Stimulated activated CD8-positive, alpha-beta memory T cell treated with anti-CD3 and anti-CD28 coated beads, Interleukin-2, amount 100 ng/mL, for 1 hour (primary cell): ENCODE data around the gene DPH1.
"Not testable (repeated sequence)": the region's sequence is repeated elsewhere in the genome, so short reads cannot be mapped to it uniquely, and the experiment has no call there.

ENCODE experiments used
- DNase-seq, 2 donors: peaks; one replicate each; pipeline ENCODE4 v3.0.0-alpha.2; 2020; ENCODE audit warnings: low read depth in 2 of 2

Gene DPH1

DNA sequence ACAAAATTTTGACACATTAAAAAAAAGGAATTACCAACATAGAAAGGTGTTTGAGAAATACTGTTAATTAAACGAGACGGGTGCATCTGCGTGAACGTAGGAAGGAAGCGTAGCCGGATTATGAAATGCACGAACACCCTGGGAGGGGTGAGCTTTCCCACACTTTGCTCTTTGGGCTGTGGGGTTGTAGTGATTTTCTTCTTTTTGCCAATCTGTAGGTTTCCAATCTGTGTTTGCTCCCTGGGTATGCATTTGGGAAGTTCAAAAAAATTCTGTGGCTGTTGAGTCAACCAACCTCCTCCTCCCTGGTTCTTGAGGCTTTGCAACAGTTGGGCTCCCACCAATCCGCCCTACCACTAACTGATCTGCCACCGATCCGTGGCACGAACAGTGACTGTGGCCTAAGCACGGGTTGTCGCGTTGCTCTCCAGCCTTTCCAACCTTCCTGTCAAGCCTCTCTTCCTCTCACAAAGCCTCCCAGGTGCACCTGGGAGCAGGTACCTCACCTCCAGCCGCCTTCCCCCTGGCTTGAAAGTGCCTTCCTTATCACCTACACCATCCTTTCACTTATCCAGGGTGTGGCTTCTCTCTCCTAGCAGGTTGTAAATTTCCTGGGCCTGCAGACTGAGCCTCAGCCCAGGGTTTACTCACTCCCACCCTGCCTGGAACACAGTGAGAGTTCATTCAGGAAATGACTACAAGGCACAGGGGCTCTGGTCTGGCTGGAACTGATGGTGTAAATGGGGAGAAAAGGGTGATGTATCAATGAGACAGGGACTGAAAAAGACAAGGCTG is 21.4 kb upstream of the DPH1 start:
- no peak for DNase-seq

- no peak for DNase-seq
Measured at GRCh38 chr17:2009737-2010136, 20.2 kb upstream of the DPH1 start.

DNA sequence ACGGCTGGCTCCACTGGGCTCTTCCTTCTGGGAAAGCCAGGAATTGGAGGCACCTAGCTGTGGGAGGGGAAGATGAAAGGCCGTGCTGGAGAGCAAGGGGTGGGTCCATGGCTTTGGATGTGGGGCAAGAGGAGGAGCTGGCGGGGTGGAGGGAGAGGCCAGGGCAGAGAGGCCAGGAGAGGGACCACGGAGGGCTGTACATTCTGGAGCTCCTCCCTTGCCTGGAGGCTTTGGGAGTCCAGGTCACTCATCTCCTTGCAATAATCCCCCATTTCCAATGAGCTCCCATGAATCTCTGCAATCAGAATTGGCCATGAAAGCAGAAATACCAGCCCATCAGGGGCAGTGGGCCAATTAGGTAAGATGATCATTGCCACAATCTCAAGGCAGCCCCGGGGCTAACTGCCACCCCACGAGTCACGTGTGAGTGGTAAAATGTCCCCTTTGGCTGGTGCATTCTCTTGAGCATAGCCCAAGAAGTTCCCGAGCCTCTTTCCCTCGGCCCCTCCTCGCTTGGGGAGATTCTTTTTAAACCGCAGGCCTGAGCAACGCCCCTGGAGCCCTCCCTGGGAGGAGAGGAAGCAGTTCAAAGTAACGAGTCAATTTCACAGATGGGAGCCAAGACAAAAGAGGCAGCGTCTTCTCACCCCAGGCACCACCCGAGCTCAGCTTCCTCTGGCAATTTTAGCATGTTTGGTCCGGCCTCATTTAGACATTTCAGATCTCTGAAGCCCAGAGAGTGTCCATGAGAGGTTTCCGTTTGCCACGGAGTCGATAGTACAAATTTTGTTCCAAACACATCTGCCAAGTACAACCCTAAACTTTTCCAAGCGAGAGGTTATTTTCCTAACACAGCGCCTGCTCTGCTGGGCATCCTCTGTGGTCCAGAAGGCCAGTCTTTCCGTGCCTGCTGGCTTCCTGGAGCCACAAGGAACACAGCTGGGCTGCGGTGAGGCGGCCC is 18.3 kb upstream of the DPH1 start:
- DNase-seq, result no peak

DNA sequence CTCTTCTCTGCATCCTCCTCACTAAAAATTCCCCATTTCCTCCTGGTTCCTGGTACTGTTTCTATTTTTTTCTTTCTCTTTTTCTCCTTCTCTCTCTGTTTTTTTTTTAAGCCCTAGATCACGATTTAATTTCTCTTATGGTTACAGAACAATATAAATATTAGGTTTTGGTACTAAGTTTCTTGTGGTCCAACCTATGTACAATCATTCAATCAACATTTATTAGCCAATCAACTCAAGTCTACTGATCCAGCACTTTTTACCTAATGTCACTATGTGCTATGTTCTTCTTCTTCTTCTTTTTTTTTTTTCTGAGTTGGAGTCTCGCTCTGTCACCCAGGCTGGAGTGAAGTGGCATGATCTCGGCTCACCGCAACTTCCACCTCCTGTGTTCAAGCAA is 17.5 kb upstream of the DPH1 start:
- DNase-seq, result no peak

GRCh38 chr17:2013220-2013993 is 16.5 kb upstream of the DPH1 start:
- not testable (repeated sequence) for DNase-seq

DNA sequence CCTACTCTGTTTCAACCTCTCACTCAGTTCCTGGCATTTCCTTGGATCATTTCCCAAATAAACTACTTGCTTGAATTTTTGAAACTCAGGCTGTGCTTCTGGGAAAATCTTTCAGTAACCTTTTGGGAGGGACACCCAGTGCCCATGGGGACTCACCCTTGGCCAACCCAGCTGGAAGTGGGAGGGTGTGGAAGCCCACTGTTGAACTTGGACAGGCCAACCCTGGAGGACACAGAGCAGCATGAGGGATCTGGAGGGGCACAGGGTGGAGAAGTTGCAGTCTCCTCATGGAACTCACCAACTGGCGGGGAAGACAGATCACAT is 16.0 kb upstream of the DPH1 start:
- DNase-seq, result no peak

GRCh38 chr17:2015314-2015713 is 14.6 kb upstream of the DPH1 start:
- no peak for DNase-seq

DNA sequence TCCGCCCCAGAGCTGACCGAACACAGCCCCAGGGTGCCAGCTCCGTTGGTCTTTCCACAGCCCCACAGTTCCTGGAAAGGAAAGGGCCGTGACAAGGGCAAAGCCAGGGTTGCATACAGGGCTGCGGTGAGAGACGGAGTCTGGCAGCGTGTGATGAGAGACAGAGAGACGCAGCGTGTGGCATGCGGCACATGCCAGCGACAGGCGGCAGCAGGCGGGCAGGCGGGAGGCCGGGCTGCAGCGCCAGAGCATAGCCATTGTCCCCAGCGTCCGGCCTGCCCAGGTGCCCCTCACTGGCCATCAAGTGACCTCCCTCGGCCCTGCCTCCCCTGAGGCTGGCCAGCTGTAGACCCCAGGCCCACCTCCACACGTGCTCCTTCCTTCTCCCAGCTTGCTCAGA is 13.5 kb upstream of the DPH1 start:
- DNase-seq, result no peak

- DNase-seq, result no peak
Measured at GRCh38 chr17:2017274-2017941, 12.5 kb upstream of the DPH1 start.

- no peak for DNase-seq
Measured at GRCh38 chr17:2018716-2019510, 11.0 kb upstream of the DPH1 start.

DNA sequence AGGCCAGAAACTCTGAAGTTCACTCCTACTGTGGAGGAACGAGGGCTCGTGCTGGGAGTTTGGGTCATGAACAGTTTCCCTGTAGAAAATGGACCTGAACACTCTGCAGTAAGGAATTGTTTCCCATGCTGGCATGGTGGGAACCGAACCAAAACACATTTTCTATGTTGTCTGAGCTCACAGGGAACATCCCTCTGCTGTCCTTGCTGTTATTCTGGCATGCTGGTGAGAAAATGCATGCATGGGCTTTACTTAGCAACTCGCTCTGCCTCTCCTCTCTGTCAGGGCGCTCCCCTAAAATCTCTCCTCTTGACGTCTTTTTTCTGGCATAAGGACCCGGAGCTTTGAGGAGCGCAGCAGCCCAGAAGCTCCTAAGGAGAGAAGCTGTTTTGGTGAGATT is 10.2 kb upstream of the DPH1 start:
- no peak for DNase-seq

DNA sequence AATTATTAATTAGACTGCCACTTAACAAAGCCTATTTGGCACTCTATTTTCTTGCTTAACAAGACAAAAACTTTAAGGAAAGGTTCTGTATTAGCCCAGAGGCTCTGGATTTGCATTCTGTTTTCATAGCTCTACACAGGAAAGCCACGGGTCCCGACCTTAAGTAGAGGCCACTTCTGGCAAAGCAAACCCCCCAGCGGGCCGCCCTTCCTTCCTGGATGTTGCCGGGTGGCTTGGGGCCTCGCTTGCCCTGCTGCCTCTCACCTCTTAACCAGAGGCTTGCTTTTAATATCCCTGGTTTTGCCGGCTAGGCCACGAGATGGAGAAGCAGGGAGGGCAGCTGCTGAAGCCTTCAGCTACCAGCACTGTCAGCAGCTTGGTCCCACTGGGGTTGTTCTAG is 9.2 kb upstream of the DPH1 start:
- no peak for DNase-seq

DNA sequence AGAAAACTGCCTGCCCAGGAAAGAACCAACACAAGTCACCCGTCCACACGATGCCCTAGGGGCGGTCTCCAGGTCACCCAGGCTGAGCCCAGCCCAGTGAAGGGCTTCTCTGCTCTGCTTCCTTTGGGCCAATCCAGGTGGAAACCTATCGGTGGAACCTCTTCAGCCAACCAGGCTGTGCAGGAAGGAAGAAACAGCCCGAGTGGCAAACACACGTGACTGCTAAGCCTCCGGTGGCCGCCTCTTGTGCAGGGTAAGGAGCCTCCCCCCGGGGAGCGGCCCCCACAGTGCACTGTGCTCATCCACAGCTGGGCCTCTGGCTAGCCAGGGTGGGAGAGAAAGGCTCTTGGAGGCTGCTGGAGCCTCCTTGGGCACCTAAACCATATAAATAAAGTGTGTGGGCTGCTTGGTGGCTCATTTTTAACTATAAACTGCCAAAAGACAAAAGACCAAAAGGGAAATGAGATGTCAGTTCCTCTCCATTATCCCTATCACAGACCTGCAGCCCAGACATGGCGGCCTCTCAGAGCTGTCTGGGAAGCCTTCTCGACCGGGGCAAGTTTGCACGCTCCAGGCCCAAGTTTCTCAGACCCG is 7.2 kb upstream of the DPH1 start:
- DNase-seq, result no peak

DNA sequence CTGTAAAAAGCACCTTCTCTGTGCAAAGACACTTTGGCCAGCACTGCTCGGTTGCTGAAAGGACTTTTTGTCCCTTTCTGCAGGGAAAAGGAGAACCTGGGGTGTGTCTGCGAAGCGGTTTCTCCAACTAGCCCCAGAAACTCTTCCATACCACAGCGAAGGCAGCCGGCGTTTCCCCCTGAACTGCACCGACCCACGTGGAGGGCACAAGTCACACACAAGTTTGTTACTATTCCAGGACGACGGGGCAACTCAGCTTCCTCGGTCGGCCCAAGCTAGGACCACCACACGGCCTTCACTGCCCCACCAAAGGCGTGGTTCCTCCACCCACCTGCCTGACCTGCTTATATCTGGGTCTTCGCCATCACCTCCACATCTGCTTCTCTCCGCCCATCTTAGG is 6.7 kb upstream of the DPH1 start:
- DNase-seq, result no peak

GRCh38 chr17:2023692-2024571 is 6.0 kb upstream of the DPH1 start:
- DNase-seq, result no peak

DNA sequence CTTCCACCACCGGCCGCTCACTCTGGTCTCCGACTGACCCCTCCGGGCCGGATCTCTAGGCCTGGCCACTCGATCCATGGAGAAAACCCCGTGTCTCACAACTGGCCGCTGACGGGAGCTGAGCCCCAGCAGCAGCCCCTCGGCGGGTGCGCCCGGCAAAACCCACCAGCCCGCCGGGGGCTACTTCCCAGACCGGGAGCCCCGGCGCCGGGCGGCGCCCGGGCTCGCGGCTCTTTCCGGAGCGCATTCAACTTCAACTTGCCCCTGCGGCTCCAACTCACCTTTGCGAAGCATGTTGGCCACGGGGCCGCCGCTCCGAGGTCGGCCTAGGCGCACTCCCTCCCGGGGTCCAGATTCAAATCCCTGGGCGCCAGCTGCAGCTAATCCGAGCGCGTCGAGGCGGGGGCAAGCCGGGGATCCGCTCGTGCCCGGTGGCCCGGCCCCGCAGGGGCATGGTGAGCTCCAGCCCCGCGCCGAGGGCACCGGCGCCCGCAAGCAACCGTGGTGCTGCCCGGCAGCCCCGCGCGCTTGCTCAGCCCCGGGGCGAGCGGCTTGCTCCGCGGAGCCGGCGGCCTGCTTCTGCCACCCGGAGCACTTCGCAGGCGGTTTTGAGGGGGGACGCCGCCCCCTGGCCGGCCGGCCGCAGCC is 5.3 kb upstream of the DPH1 start:
- DNase-seq, result no peak

- DNase-seq, result peak; percentile 26 to 57
Measured at GRCh38 chr17:2025220-2025621, 4.7 kb upstream of the DPH1 start, which contains the start of gene RTN4RL1. Gene RTN4RL1, minus strand, starts transcription at chr17:2025334. Its CDS starts 469 bp downstream, at chr17:2024865.

GRCh38 chr17:2025622-2026309 is 4.2 kb upstream of the DPH1 start:
- no peak for DNase-seq
